Hepatocyte (in vitro differentiated cells): ENCODE data around the gene BMPR1A.

Experiments
- CTCF ChIP-seq: fragments of 200-600 bp; sonication (generic); IDR thresholded peaks from 2 replicates; pipeline ENCODE4 v1.5.1; 2016; ENCODE audit warnings: antibody characterized with exemption, mild to moderate bottlenecking; ENCODE audit not compliant: poor library complexity
- EZH2 ChIP-seq: fragments of 200-600 bp; sonication (generic); IDR thresholded peaks from 2 replicates; pipeline ENCODE4 v1.6.1; 2016; ENCODE audit warnings: antibody characterized with exemption, mild to moderate bottlenecking, borderline replicate concordance
- EZH2phosphoT487 ChIP-seq: fragments of 200-600 bp; sonication (generic); IDR thresholded peaks from one replicate; pipeline ENCODE4 v1.6.1; 2018; ENCODE audit warnings: antibody characterized with exemption, mild to moderate bottlenecking, low read depth, moderate library complexity; ENCODE audit not compliant: unreplicated experiment, severe bottlenecking

- TF ChIP-seq CTCF (no peak), EZH2phosphoT487 (no peak), EZH2 (no peak)
Observed at GRCh38 chr10:86712317-86712707, 44.1 kb upstream of the BMPR1A start.
